Testis (tissue), 3 donors: Measurements from ENCODE around the gene SLC38A4. TPM values are rescaled to one million over a fixed set of nuclear protein-coding genes. Genes with fewer than 3 reads are reported as not detected.
"Not testable (repeated sequence)": the region's sequence is repeated elsewhere in the genome, so short reads cannot be mapped to it uniquely, and the experiment has no call there.

Experiments used
- DNase-seq: peaks from one replicate; pipeline ENCODE4 v3.0.0-alpha.2; 2019
- H3K27ac ChIP-seq, 2 donors: fragments of 200-600 bp; sonication (generic); one replicate each; pipeline ENCODE4 v1.5.1; 2019
- H3K27me3 ChIP-seq: fragments of 200-600 bp; sonication (generic); one replicate; pipeline ENCODE4 v1.5.1; 2019
- H3K36me3 ChIP-seq: fragments of 200-600 bp; sonication (generic); one replicate; pipeline ENCODE4 v1.5.1; 2017; ENCODE audit warnings: low read depth; ENCODE audit errors: missing control alignments
- H3K4me1 ChIP-seq: fragments of 200-600 bp; sonication (generic); one replicate; pipeline ENCODE4 v1.5.1; 2019
- H3K4me3 ChIP-seq, 2 donors: fragments of 200-600 bp; sonication (generic); one replicate each; pipeline ENCODE4 v1.5.1; 2017 to 2019
- H3K9me3 ChIP-seq: fragments of 200-600 bp; sonication (generic); one replicate; pipeline ENCODE4 v1.5.1; 2017
- CTCF ChIP-seq, 3 experiments: fragments of 450-650 bp in 2 of 3; fragments of 200-600 bp in 1 of 3; sonication (generic) in 1 of 3; IDR thresholded peaks; one replicate each; pipeline ENCODE4 v1.5.1; 2016 to 2019; ENCODE audit warnings: antibody characterized with exemption in 3 of 3, mild to moderate bottlenecking in 2 of 3, moderate library complexity in 1 of 3
- POLR2A ChIP-seq: fragments of 450-650 bp; IDR thresholded peaks from one replicate; pipeline ENCODE4 v1.6.1; 2017; ENCODE audit warnings: antibody characterized with exemption, mild to moderate bottlenecking, moderate library complexity
- WGBS, 2 donors: methylation state at CpG; one replicate each; pipeline ENCODE4 v1.1.5; 2018; 5-methylcytosine and 5-hydroxymethylcytosine counted together
- intact Hi-C: fragments of 100-400 bp; cut with DNase I; formaldehyde crosslinking; loops from one replicate; pipeline ENCODE4 v1.15.1; 2023; ENCODE audit warnings: low total_unique reads
- polyA plus RNA-seq: library from polyadenylated mRNA; stranded (reverse); fragments of 350-450 nt; fragmentation: Illumina TruSeq; extraction: RNeasy Lipid Tissue Mini Kit (QIAGEN cat#74804); gene quantifications from one replicate; pipeline ENCODE4 v1.2.3, GENCODE V29; 2014; ENCODE audit warnings: low read depth, low replicate concordance; ENCODE audit not compliant: insufficient read depth
- total RNA-seq, 2 donors: library from RNA; depleted of rRNA; stranded (reverse); fragments of >200 nt; gene quantifications; one replicate each; pipeline ENCODE4 v1.2.3, GENCODE V29; 2016

Gene SLC38A4
- total and polyA plus RNA-seq, 3 donors from 2014 or later, result 0.24 to 1.3 (median 0.65) TPM

GRCh38 chr12:46865311-46865710 is 39.5 kb upstream of the SLC38A4 start:
- Histone ChIP-seq H3K4me3 (no peak overlapping the region), H3K36me3 (no peaks in the 10 kb centered on the region), H3K4me1 (no peaks in the 10 kb centered on the region), H3K9me3 (no peaks in the 10 kb centered on the region), H3K27me3 (no peaks in the 10 kb centered on the region), H3K27ac (no peak overlapping the region)
- intact Hi-C loops, result no loop called here
- TF ChIP-seq POLR2A (no peak), CTCF (IDR thresholded peaks at IDR 0.05) (no peak)
- no peak for DNase-seq

- no peak for DNase-seq
- 60 to 73% methylated on average over 4 of the region's 4 CpGs for WGBS, 2 donors
- Histone ChIP-seq H3K27ac (no peak overlapping the region), H3K36me3 (no peaks in the 10 kb centered on the region), H3K9me3 (no peaks in the 10 kb centered on the region), H3K4me3 (no peak overlapping the region), H3K4me1 (no peaks in the 10 kb centered on the region), H3K27me3 (no peaks in the 10 kb centered on the region)
- TF ChIP-seq CTCF (IDR thresholded peaks at IDR 0.05) (no peak), POLR2A (no peak)
- intact Hi-C loops, result no loop called here
Measured at GRCh38 chr12:46858368-46858767, 32.6 kb upstream of the SLC38A4 start.

GRCh38 chr12:46857486-46857885 is 31.7 kb upstream of the SLC38A4 start:
- no peaks in the 10 kb centered on the region for H3K36me3 ChIP-seq
- H3K9me3 ChIP-seq, result no peaks in the 10 kb centered on the region
- intact Hi-C loops, result no loop called here
- no peak overlapping the region for H3K4me3 ChIP-seq
- H3K4me1 ChIP-seq, result no peaks in the 10 kb centered on the region
- TF ChIP-seq CTCF (IDR thresholded peaks at IDR 0.05), result no peak
- no peak for DNase-seq
- no peak overlapping the region for H3K27ac ChIP-seq
- no peaks in the 10 kb centered on the region for H3K27me3 ChIP-seq

GRCh38 chr12:46855760-46856159 is 30.0 kb upstream of the SLC38A4 start:
- H3K9me3 ChIP-seq, result no peaks in the 10 kb centered on the region
- H3K27ac ChIP-seq, result no peak overlapping the region
- no peaks in the 10 kb centered on the region for H3K4me1 ChIP-seq
- WGBS, 2 donors, result 56 to 65% methylated on average over 2 of the region's 2 CpGs
- intact Hi-C loops, result no loop called here
- H3K4me3 ChIP-seq, result no peak overlapping the region
- H3K36me3 ChIP-seq, result no peaks in the 10 kb centered on the region
- H3K27me3 ChIP-seq, result no peaks in the 10 kb centered on the region
- DNase-seq, result no peak
- TF ChIP-seq CTCF (IDR thresholded peaks at IDR 0.05) (no peak), POLR2A (no peak)

- H3K27me3 ChIP-seq, DNase-seq, H3K4me1 ChIP-seq, H3K36me3 ChIP-seq, intact Hi-C loops, H3K27ac ChIP-seq, H3K4me3 ChIP-seq, H3K9me3 ChIP-seq: not testable (repeated sequence)
Measured at GRCh38 chr12:46854188-46854587, 28.4 kb upstream of the SLC38A4 start.

GRCh38 chr12:46848792-46849191 is 23.0 kb upstream of the SLC38A4 start:
- H3K36me3 ChIP-seq, intact Hi-C loops, H3K27me3 ChIP-seq, H3K9me3 ChIP-seq, H3K4me3 ChIP-seq, H3K27ac ChIP-seq, H3K4me1 ChIP-seq, DNase-seq: not testable (repeated sequence)
- 74 to 85% methylated on average over 6 to 8 of the region's 8 CpGs for WGBS, 2 donors
